Measurements from ENCODE around the gene CCL7. TPM values are rescaled to one million over a fixed set of nuclear protein-coding genes. Genes with fewer than 3 reads are reported as not detected.

Gene CCL7
- total RNA-seq, 4 donors from 2014 or later: 0.66 to 9.5 TPM; not detected in 2

DNA sequence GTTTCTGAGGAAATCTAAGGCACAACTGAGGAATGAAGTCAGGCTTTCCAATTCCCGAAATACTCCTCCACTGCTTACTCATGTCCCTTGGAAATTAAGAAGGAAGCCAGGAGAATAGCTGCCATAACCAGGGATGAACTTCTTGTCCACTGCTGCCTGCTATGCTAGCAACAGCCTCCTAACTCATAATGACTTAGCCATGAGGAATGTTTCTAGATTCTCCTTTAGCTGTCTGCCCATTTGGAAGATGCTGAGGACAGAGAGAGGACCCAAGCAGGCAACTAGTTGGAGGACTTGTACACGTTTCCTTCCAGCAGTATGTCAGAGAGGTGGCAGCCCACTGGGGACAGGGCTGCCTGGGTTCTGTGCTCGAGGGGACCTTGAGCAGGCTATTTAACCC is 15.9 kb upstream of the CCL7 start:
- TF ChIP-seq CTCF (IDR thresholded peaks at IDR 0.05; ENCODE audit: low read depth): no peak

- no peak for TF ChIP-seq CTCF (IDR thresholded peaks at IDR 0.05; ENCODE audit: low read depth)
These were observed 15.2 kb upstream of the CCL7 start, which contains the start of gene CCL2 for GRCh38 chr17:34254651-34255380. Gene CCL2 (plus strand): TSS chr17:34255285. CDS start chr17:34255350, 65 bp downstream.

- no peak for TF ChIP-seq CTCF (IDR thresholded peaks at IDR 0.05; ENCODE audit: low read depth)
These were observed 14.7 kb upstream of the CCL7 start for GRCh38 chr17:34255381-34255732.

DNA sequence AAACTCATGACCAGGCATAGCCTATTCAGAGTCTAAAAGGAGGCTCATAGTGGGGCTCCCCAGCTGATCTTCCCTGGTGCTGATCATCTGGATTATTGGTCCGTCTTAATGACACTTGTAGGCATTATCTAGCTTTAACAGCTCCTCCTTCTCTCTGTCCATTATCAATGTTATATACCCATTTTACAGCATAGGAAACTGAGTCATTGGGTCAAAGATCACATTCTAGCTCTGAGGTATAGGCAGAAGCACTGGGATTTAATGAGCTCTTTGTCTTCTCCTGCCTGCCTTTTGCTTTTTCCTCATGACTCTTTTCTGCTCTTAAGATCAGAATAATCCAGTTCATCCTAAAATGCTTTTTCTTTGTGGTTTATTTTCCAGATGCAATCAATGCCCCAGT is 14.2 kb upstream of the CCL7 start:
- TF ChIP-seq CTCF (IDR thresholded peaks at IDR 0.05; ENCODE audit: low read depth): no peak

GRCh38 chr17:34257299-34257985 is 12.6 kb upstream of the CCL7 start:
- TF ChIP-seq CTCF (IDR thresholded peaks at IDR 0.05; ENCODE audit: low read depth): no peak

GRCh38 chr17:34257986-34258326 is 12.1 kb upstream of the CCL7 start:
- TF ChIP-seq CTCF (IDR thresholded peaks at IDR 0.05; ENCODE audit: low read depth): no peak

- no peak for TF ChIP-seq CTCF (IDR thresholded peaks at IDR 0.05; ENCODE audit: low read depth)
These were observed 10.9 kb upstream of the CCL7 start for GRCh38 chr17:34259146-34259545.
